Measurements from ENCODE around the gene CMIP.
A peak's percentile ranks its signal among the peaks of the same experiment; 100 is the strongest.

CMIP gene

GRCh38 chr16:81539759-81540472 is 95.3 kb downstream of the CMIP start:
- H3K4me3 ChIP-seq (replicated peaks in 1 of 2; ENCODE audit: low read depth in 2 of 2, low read length in 2 of 2) = no peak overlapping the region
- no peak for DNase-seq (ENCODE audit: low read depth in 2 of 2)
- TF ChIP-seq CTCF (IDR thresholded peaks at IDR 0.05; ENCODE audit: low read depth, low read length) = no peak

GRCh38 chr16:81541314-81541713 is 96.7 kb downstream of the CMIP start:
- no peak for TF ChIP-seq CTCF (IDR thresholded peaks at IDR 0.05; ENCODE audit: low read depth, low read length)
- H3K4me3 ChIP-seq (replicated peaks in 1 of 2; ENCODE audit: low read depth in 2 of 2, low read length in 2 of 2) = no peak overlapping the region
- no peak for DNase-seq (ENCODE audit: low read depth in 2 of 2)

- no peak for TF ChIP-seq CTCF (IDR thresholded peaks at IDR 0.05; ENCODE audit: low read depth, low read length)
- no peak for DNase-seq (ENCODE audit: low read depth in 2 of 2)
- no peak overlapping the region for H3K4me3 ChIP-seq (replicated peaks in 1 of 2; ENCODE audit: low read depth in 2 of 2, low read length in 2 of 2)
These were observed 98.3 kb downstream of the CMIP start for GRCh38 chr16:81542609-81543570.

GRCh38 chr16:81543571-81543970 is 99.0 kb downstream of the CMIP start:
- peak in 1 of 2 donors; percentile 38 for DNase-seq (ENCODE audit: low read depth in 2 of 2)
- no peak overlapping the region for H3K4me3 ChIP-seq (replicated peaks in 1 of 2; ENCODE audit: low read depth in 2 of 2, low read length in 2 of 2)
- TF ChIP-seq CTCF (IDR thresholded peaks at IDR 0.05; ENCODE audit: low read depth, low read length) = no peak

GRCh38 chr16:81544261-81544660 is 99.7 kb downstream of the CMIP start:
- no peak overlapping the region for H3K4me3 ChIP-seq (replicated peaks in 1 of 2; ENCODE audit: low read depth in 2 of 2, low read length in 2 of 2)
- DNase-seq (ENCODE audit: low read depth in 2 of 2) = no peak
- TF ChIP-seq CTCF (IDR thresholded peaks at IDR 0.05; ENCODE audit: low read depth, low read length) = no peak

GRCh38 chr16:81544700-81545271 is 100.2 kb downstream of the CMIP start:
- DNase-seq (ENCODE audit: low read depth in 2 of 2) = peak in 1 of 2 donors; percentile 66
- no peak overlapping the region for H3K4me3 ChIP-seq (replicated peaks in 1 of 2; ENCODE audit: low read depth in 2 of 2, low read length in 2 of 2)
- no peak for TF ChIP-seq CTCF (IDR thresholded peaks at IDR 0.05; ENCODE audit: low read depth, low read length)

Measured in cardiac fibroblast (primary cell).